Epithelial cell of esophagus (primary cell): ENCODE data around the gene TBX18.
A peak's percentile ranks its signal among the peaks of the same experiment; 100 is the strongest.

Experiments
- DNase-seq: peaks from one replicate; pipeline ENCODE4 v3.0.0; 2010; ENCODE audit warnings: low read depth
- H3K4me3 ChIP-seq: 2 replicates; pipeline ENCODE4 v1.5.1; 2011; ENCODE audit warnings: mild to moderate bottlenecking, low read length, control low read depth
- CTCF ChIP-seq: IDR thresholded peaks from 2 replicates; pipeline ENCODE4 v1.5.1; 2011; ENCODE audit warnings: low read depth, mild to moderate bottlenecking, low read length, control low read depth, inconsistent platforms; ENCODE audit not compliant: insufficient read depth; ENCODE audit errors: missing control alignments

The TBX18 gene

DNA sequence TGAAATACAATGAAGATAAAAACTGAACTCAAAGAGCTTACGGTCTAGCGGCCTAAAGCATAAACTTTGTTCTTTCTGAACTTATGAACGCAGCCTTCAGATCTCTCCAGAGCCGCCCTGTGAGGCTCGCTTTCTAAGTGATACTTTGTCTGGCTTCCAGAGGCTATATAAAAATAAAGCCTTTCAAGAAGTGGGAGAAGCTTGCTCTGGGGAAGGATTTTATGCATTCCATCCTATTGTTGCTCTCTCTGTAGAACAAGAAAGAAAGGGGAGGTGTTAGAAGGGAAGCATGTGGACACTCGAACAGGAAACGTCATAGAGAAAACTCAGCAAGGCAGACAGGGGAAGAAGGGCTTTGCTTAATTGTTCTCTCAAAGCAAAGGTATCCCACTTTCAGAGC is 77.0 kb downstream of the TBX18 start:
- no peak overlapping the region for H3K4me3 ChIP-seq
- DNase-seq, result peak; percentile 4

DNA sequence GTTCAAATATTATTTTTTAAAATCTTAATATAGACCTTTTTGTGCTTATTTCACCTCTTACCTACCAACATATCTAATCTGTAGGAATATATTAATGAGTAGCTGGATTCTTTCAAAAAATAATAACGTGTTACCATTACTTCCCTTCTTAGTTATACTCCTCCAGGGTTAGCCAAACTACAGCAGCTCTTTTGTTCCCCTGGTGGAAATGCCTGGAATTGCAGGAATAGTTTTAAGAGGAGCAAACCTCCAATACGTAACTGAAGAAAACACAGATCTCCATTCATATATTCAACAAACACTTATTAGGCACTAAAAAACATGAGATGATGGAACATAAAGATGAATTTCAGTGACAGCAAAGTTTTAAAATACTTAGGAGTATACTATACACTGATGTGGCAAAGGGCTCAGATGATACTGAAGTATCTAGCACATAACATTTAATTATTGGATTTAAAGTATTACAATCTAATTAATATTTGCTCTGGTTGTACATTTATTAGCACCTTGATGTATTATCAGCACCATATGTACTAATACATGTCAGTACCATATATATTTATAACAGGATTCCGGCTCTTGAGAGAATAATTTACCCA is 78.3 kb downstream of the TBX18 start:
- TF ChIP-seq CTCF, result peak; percentile 57
- peak; percentile 35 for DNase-seq
- no peak overlapping the region for H3K4me3 ChIP-seq

More for the DNA sequence above, 77.0 kb downstream of the TBX18 start:
- no peak for TF ChIP-seq CTCF

DNA sequence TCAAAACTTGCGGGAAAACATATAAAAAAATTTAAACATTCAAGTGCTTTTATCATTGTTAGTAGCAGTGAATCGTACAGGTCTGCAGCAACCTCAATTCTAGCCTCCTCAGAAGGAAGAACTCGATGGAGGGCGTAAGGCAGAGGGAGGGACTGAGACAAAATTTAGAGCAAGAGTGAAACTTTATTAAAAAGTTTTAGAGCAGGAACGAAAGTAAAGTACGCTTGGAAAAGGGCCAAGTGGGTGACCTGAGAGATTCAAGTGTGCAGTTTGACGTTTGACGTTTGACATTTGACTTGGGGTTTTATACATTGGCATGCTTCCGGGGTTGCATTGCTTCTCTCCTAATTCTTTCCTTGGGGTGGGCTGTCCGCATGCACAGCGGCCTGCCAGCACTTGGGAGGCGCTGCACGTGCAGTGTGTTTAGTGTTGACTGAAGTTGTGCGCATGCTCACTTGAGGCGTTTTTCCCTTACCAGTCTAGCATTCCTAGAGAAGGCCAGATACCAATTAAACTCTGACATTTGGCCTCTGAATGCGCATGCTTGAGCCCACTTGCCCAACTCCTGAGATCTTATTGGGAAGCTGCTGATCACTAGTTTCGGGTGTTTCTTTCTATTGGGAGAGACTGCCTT is 82.6 kb downstream of the TBX18 start:
- no peak overlapping the region for H3K4me3 ChIP-seq
- TF ChIP-seq CTCF, result no peak
- DNase-seq, result no peak

GRCh38 chr6:84675651-84676050 is 88.7 kb downstream of the TBX18 start:
- no peak for DNase-seq
- H3K4me3 ChIP-seq, result no peak overlapping the region
- no peak for TF ChIP-seq CTCF

- no peak for DNase-seq
- no peak for TF ChIP-seq CTCF
- no peak overlapping the region for H3K4me3 ChIP-seq
Measured at GRCh38 chr6:84674395-84674794, 90.0 kb downstream of the TBX18 start.

GRCh38 chr6:84671183-84671582 is 93.2 kb downstream of the TBX18 start:
- DNase-seq, result no peak
- no peak for TF ChIP-seq CTCF
- H3K4me3 ChIP-seq, result no peak overlapping the region

GRCh38 chr6:84669945-84670344 is 94.5 kb downstream of the TBX18 start:
- no peak overlapping the region for H3K4me3 ChIP-seq
- DNase-seq, result no peak
- TF ChIP-seq CTCF, result no peak
